ENCODE results near the gene SLFN12. TPM values are rescaled to one million over a fixed set of nuclear protein-coding genes. Genes with fewer than 3 reads are reported as not detected.

SLFN12 gene
- total RNA-seq: 24.5 and 25.0 TPM in 2 replicates

GRCh38 chr17:35432176-35433074 lies at the start of gene SLFN12:
Gene SLFN12 (minus strand): TSS chr17:35432500. CDS start chr17:35423028, 9,472 bp downstream.

GRCh38 chr17:35448214-35448898 lies 16.1 kb upstream of the SLFN12 start, which contains the start of gene SLFN13:
Gene SLFN13 (minus strand): TSS chr17:35448766. CDS start chr17:35445680, 3,086 bp downstream.

GRCh38 chr17:35373534-35373983 lies 58.7 kb downstream of the SLFN12 start, which contains the start of gene SLFN11:
Gene SLFN11 (minus strand): TSS chr17:35373621. CDS start chr17:35363807, 9,814 bp downstream.

Small RNA genes lying within 50 kb of the gene (small RNA-seq; reads per million reads assigned to genes)
- not detected for gene AC060766.3
- not detected for gene AC060766.5

Other genes starting within 250 kb of the SLFN12 start
- gene SLC35G3, start 238.1 kb downstream of the SLFN12 start, total RNA-seq: not detected in 2 replicates
- 96.9 and 115 TPM in 2 replicates for gene SLFN5, start 189.4 kb downstream of the SLFN12 start, total RNA-seq
- gene SLFN11, start 58.9 kb downstream of the SLFN12 start, total RNA-seq: 36.4 and 43.2 TPM in 2 replicates
- gene SLFN13, start 16.3 kb upstream of the SLFN12 start, total RNA-seq: 0.85 and 1.1 TPM in 2 replicates
- not detected in 2 replicates for gene SLFN12L, start 105.2 kb upstream of the SLFN12 start, total RNA-seq
- not detected in 2 replicates for gene SLFN14, start 128.3 kb upstream of the SLFN12 start, total RNA-seq
- 5.4 and 6.6 TPM in 2 replicates for gene PEX12, start 146.1 kb upstream of the SLFN12 start, total RNA-seq
- gene AP2B1, start 154.8 kb upstream of the SLFN12 start, total RNA-seq: 101 and 111 TPM in 2 replicates

Measured in hair follicle dermal papilla cell (primary cell).